Mesothelial cell of epicardium (in vitro differentiated cells): ENCODE results near the gene RBM33. TPM values are rescaled to one million over a fixed set of nuclear protein-coding genes. Genes with fewer than 3 reads are reported as not detected.
"Not testable (repeated sequence)": the region's sequence is repeated elsewhere in the genome, so short reads cannot be mapped to it uniquely, and the experiment has no call there.

Experiments used
- DNase-seq, 2 experiments: peaks; one replicate each; pipeline ENCODE4 v3.0.0; 2021; ENCODE audit warnings: low spot score in 2 of 2; ENCODE audit not compliant: unreplicated experiment in 2 of 2
- H3K27ac Mint-ChIP-seq: 2 replicates; pipeline ENCODE4 v1.8.0; 2021; ENCODE audit warnings: mixed read lengths
- H3K27me3 Mint-ChIP-seq: 2 replicates; pipeline ENCODE4 v1.8.0; 2021; ENCODE audit warnings: low read depth, mixed read lengths
- H3K36me3 Mint-ChIP-seq: 2 replicates; pipeline ENCODE4 v1.8.0; 2021; ENCODE audit warnings: mixed read lengths
- H3K4me1 Mint-ChIP-seq: 2 replicates; pipeline ENCODE4 v1.8.0; 2021; ENCODE audit warnings: mixed read lengths
- H3K4me3 Mint-ChIP-seq: 2 replicates; pipeline ENCODE4 v1.8.0; 2021; ENCODE audit warnings: mild to moderate bottlenecking, moderate library complexity, mixed read lengths
- H3K9me3 Mint-ChIP-seq: 2 replicates; pipeline ENCODE4 v1.8.0; 2021; ENCODE audit warnings: mixed read lengths
- CTCF ChIP-seq: fragments of 200-600 bp; sonication (generic); IDR thresholded peaks from one replicate; pipeline ENCODE4 v1.5.0; 2021; ENCODE audit warnings: antibody characterized with exemption; ENCODE audit not compliant: unreplicated experiment
- total RNA-seq: library from RNA; stranded (reverse); gene quantifications from 3 replicates; pipeline ENCODE4 v1.2.1, GENCODE V29; 2021

Gene RBM33
- total RNA-seq, 1 donor from 2014 or later: 83.4 TPM

- H3K27ac Mint-ChIP-seq: no peak overlapping the region
- no peaks in the 10 kb centered on the region for H3K4me1 Mint-ChIP-seq
- no peak overlapping the region for H3K4me3 Mint-ChIP-seq
- DNase-seq: no peak
- peaks cover 13% of the 10 kb centered on the region for H3K9me3 Mint-ChIP-seq
- peaks cover 12% of the 10 kb centered on the region for H3K36me3 Mint-ChIP-seq
- TF ChIP-seq CTCF: no peak
- H3K27me3 Mint-ChIP-seq: peaks cover 7% of the 10 kb centered on the region
These were observed 33.7 kb upstream of the RBM33 start for GRCh38 chr7:155610633-155611193.

GRCh38 chr7:155611808-155612447 is 32.5 kb upstream of the RBM33 start:
- Mint-ChIP-seq H3K27me3 (peaks cover 7% of the 10 kb centered on the region), H3K27ac (no peak overlapping the region), H3K4me1 (no peaks in the 10 kb centered on the region)

GRCh38 chr7:155612658-155613057 is 31.8 kb upstream of the RBM33 start:
- H3K27ac Mint-ChIP-seq: no peak overlapping the region
- H3K27me3 Mint-ChIP-seq: peaks cover 7% of the 10 kb centered on the region
- peaks cover 19% of the 10 kb centered on the region for H3K9me3 Mint-ChIP-seq
- peaks cover 20% of the 10 kb centered on the region for H3K36me3 Mint-ChIP-seq
- no peak for TF ChIP-seq CTCF
- H3K4me1 Mint-ChIP-seq: no peaks in the 10 kb centered on the region
- no peak overlapping the region for H3K4me3 Mint-ChIP-seq
- no peak for DNase-seq

More at GRCh38 chr7:155611808-155612447, 32.5 kb upstream of the RBM33 start:
- Mint-ChIP-seq H3K36me3 (peaks cover 18% of the 10 kb centered on the region), H3K9me3 (peaks cover 16% of the 10 kb centered on the region), H3K4me3 (no peak overlapping the region)
- DNase-seq: no peak
- no peak for TF ChIP-seq CTCF

GRCh38 chr7:155615085-155615484 is 29.4 kb upstream of the RBM33 start:
- not testable (repeated sequence) for H3K27ac Mint-ChIP-seq, H3K27me3 Mint-ChIP-seq, H3K4me1 Mint-ChIP-seq, H3K4me3 Mint-ChIP-seq, DNase-seq
- Mint-ChIP-seq H3K9me3 (peaks cover 19% of the 10 kb centered on the region), H3K36me3 (peaks cover 21% of the 10 kb centered on the region)

GRCh38 chr7:155618708-155619633 is 25.5 kb upstream of the RBM33 start:
- H3K36me3 Mint-ChIP-seq: peaks cover 21% of the 10 kb centered on the region
- no peaks in the 10 kb centered on the region for H3K4me1 Mint-ChIP-seq
- no peak overlapping the region for H3K27ac Mint-ChIP-seq

More at GRCh38 chr7:155618708-155619633, 25.5 kb upstream of the RBM33 start:
- H3K27me3 Mint-ChIP-seq: peaks cover 1% of the 10 kb centered on the region
- H3K4me3 Mint-ChIP-seq: no peak overlapping the region
- no peak for TF ChIP-seq CTCF
- no peak for DNase-seq
- peaks cover 19% of the 10 kb centered on the region for H3K9me3 Mint-ChIP-seq
